Lower leg skin (tissue), 4 donors: ENCODE measurements around the gene CFAP73. TPM values are rescaled to one million over a fixed set of nuclear protein-coding genes. Genes with fewer than 3 reads are reported as not detected.

Experiments used
- DNase-seq, 2 donors: peaks; one replicate each; pipeline ENCODE4 v3.0.0-alpha.2; 2019; ENCODE audit warnings: low spot score in 2 of 2
- H3K4me3 ChIP-seq: fragments of 200-600 bp; sonication (generic); 2 replicates; pipeline ENCODE4 v1.5.1; 2017; ENCODE audit warnings: mild to moderate bottlenecking, low read depth; ENCODE audit not compliant: poor library complexity, severe bottlenecking
- CTCF ChIP-seq, 3 donors: fragments of 450-650 bp; IDR thresholded peaks; one replicate each; pipeline ENCODE4 v1.5.1; 2016; ENCODE audit warnings: antibody characterized with exemption in 3 of 3, mild to moderate bottlenecking in 3 of 3, moderate library complexity in 2 of 3
- POLR2A ChIP-seq, 2 donors: fragments of 450-650 bp; IDR thresholded peaks; one replicate each; pipeline ENCODE4 v1.6.1; 2016 to 2017; ENCODE audit warnings: antibody characterized with exemption in 2 of 2, mild to moderate bottlenecking in 1 of 2, moderate library complexity in 1 of 2
- WGBS, 2 donors: methylation state at CpG; one replicate each; pipeline ENCODE4 v1.1.5; 2018; 5-methylcytosine and 5-hydroxymethylcytosine counted together
- intact Hi-C: fragments of 100-400 bp; cut with DNase I; formaldehyde crosslinking; loops from one replicate; pipeline ENCODE4 v1.15.0; 2023; ENCODE audit warnings: low total_unique reads
- total RNA-seq, 4 donors: library from RNA; depleted of rRNA; stranded (reverse); fragments of >200 nt; gene quantifications; one replicate each; pipeline ENCODE4 v1.1.0, GENCODE V29; 2016

The CFAP73 gene
- total RNA-seq, 4 donors from 2014 or later = 0.38 to 4.3 (median 1.9) TPM; not detected in 1

GRCh38 chr12:113167868-113168267, 18.3 kb downstream of the CFAP73 start:
- no peak for DNase-seq
- WGBS, 2 donors = 95 to 96% methylated on average over 9 to 10 of the region's 10 CpGs
- no peak for TF ChIP-seq CTCF (IDR thresholded peaks at IDR 0.05)
- no peak for TF ChIP-seq POLR2A (IDR thresholded peaks at IDR 0.05)
- intact Hi-C loops = no loop called here
- no peak overlapping the region for H3K4me3 ChIP-seq

- TF ChIP-seq CTCF (IDR thresholded peaks at IDR 0.05) = no peak
- no peak for TF ChIP-seq POLR2A (IDR thresholded peaks at IDR 0.05)
- no peak overlapping the region for H3K4me3 ChIP-seq
- intact Hi-C loops = no loop called here
- DNase-seq = no peak
- WGBS, 2 donors = 84 to 92% methylated on average over 13 of the region's 13 CpGs
Measured at GRCh38 chr12:113169697-113170096, 20.2 kb downstream of the CFAP73 start.

GRCh38 chr12:113170457-113170856, 20.9 kb downstream of the CFAP73 start:
- TF ChIP-seq POLR2A (IDR thresholded peaks at IDR 0.05) (no peak), CTCF (IDR thresholded peaks at IDR 0.05) (no peak)
- intact Hi-C loops = no loop called here
- 91 to 92% methylated on average over 5 of the region's 5 CpGs for WGBS, 2 donors
- DNase-seq = no peak
- no peak overlapping the region for H3K4me3 ChIP-seq

- intact Hi-C loops = no loop called here
- no peak for TF ChIP-seq POLR2A (IDR thresholded peaks at IDR 0.05)
- TF ChIP-seq CTCF (IDR thresholded peaks at IDR 0.05) = no peak
- no peak for DNase-seq
- 94 to 96% methylated on average over 4 of the region's 4 CpGs for WGBS, 2 donors
- H3K4me3 ChIP-seq = no peak overlapping the region
Measured at GRCh38 chr12:113170926-113171325, 21.4 kb downstream of the CFAP73 start.

GRCh38 chr12:113171543-113171942, 22.0 kb downstream of the CFAP73 start:
- WGBS, 2 donors = 95 to 96% methylated on average over 9 of the region's 9 CpGs
- no peak overlapping the region for H3K4me3 ChIP-seq
- DNase-seq = no peak
- no peak for TF ChIP-seq CTCF (IDR thresholded peaks at IDR 0.05)
- TF ChIP-seq POLR2A (IDR thresholded peaks at IDR 0.05) = no peak
- intact Hi-C loops = no loop called here

- DNase-seq = no peak
- 96% methylated on average over 20 of the region's 20 CpGs for WGBS, 2 donors
- H3K4me3 ChIP-seq = no peak overlapping the region
- TF ChIP-seq CTCF (IDR thresholded peaks at IDR 0.05) (no peak), POLR2A (IDR thresholded peaks at IDR 0.05) (no peak)
- intact Hi-C loops = no loop called here
Measured at GRCh38 chr12:113172185-113172584, 22.7 kb downstream of the CFAP73 start.
